Astrocyte of the spinal cord (primary cell): ENCODE results near the gene SH3BP2.

Experiments used
- DNase-seq: peaks from one replicate; pipeline ENCODE4 v3.0.0; 2011; ENCODE audit warnings: low read depth, low spot score
- H3K4me3 ChIP-seq: 2 replicates; pipeline ENCODE4 v1.5.1; 2011; ENCODE audit warnings: low read depth, mild to moderate bottlenecking, low read length, moderate library complexity
- CTCF ChIP-seq: IDR thresholded peaks from 2 replicates; pipeline ENCODE4 v1.5.1; 2012; ENCODE audit warnings: low read depth, mild to moderate bottlenecking, low read length, inconsistent platforms
- in situ Hi-C: cut with HindIII; loops from 2 replicates; pipeline ENCODE4 v1.10.0; 2017; ENCODE audit warnings: low sequenced_read_pairs

Gene SH3BP2

GRCh38 chr4:2827071-2827873 lies 34.4 kb downstream of the SH3BP2 start:
- in situ Hi-C loops = no loop called here
- no peak overlapping the region for H3K4me3 ChIP-seq
- DNase-seq = no peak
- TF ChIP-seq CTCF = no peak

DNA sequence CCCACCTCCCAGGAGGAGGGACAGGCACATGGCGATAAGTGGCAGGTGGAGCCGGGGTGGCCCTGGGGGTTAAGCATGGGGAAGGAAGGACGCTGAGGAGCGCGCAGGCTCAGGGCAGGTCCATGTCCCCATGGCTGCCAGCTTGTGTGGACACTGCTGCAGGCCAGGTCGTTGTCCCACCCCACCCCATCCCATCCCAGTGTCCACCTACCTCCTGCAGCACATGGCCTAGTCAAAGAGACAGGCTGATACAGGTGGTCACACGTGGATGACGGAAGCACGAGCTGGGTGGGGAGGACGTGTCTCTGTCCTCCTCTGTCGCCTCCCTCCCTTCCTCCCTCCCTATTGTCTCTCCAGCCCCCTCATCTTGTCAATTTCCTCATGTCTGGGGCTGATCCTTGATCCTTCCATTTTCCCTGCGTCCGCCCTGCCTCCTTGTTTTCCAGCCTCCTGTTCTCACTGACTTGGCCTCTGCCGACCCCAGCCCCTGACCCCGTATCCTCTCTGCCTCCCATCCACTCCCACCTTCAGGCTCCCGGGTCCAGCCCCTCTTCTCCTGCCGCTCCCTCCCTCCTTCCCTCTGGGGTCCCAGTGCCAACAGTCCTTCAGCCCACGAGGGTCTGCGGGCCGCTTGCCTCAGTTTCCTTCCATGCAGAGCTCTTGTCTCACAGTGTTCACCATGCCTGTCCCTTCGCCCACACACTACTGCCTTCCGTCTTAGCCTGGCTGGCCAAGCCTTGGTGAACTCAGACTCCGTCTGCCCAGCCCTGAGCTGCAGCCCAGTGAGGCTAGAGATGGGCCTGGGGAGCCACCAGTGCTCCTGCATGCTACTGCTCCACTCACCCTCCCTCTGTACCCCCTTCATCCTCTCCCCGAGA lies 35.2 kb downstream of the SH3BP2 start:
- in situ Hi-C loops = no loop called here
- TF ChIP-seq CTCF = no peak
- DNase-seq = no peak
- H3K4me3 ChIP-seq = no peak overlapping the region

DNA sequence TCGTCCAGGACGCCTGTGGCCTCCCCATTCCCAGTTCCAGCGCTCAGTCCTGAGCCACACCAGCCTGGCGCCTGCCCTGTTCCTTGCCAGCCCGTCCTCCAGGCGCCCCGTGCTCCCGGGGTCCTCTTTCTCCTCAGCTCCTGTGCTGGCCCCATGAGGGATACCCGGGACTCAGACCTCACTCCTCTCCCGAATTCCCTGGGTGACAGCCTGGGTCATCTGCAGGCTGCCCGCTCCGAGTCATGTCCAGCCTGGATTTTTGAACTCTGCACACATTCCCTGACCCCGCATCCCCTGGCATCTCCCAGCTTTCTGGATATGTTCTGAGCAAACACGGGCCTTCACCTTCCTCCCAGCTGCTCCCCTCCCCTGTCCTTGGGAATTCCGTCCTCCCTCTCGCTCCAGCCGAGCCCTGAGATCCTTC lies 35.9 kb downstream of the SH3BP2 start:
- DNase-seq = no peak
- no peak for TF ChIP-seq CTCF
- no peak overlapping the region for H3K4me3 ChIP-seq
- in situ Hi-C loops = no loop called here

DNA sequence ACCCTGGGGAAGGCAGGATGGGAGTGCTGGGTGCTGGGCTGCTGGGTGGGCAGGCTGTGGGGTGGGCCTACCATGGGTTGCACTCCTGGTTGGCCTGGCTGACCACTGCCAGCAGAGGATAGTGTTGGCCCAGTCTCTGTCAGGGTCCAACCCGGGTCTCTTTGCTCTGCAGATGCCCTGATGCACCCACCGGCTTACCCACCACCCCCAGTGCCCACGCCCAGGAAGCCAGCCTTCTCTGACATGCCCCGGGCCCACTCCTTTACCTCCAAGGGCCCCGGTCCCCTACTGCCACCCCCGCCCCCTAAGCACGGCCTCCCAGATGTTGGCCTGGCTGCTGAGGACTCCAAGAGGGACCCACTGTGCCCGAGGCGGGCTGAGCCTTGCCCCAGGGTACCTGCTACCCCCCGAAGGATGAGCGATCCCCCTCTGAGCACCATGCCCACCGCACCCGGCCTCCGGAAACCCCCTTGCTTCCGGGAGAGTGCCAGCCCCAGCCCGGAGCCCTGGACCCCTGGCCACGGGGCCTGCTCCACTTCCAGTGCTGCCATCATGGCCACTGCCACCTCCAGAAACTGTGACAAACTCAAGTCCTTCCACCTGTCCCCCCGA lies 36.5 kb downstream of the SH3BP2 start:
- in situ Hi-C loops = no loop called here
- no peak for TF ChIP-seq CTCF
- no peak overlapping the region for H3K4me3 ChIP-seq
- no peak for DNase-seq

- DNase-seq = no peak
- TF ChIP-seq CTCF = no peak
- no peak overlapping the region for H3K4me3 ChIP-seq
These were observed 37.1 kb downstream of the SH3BP2 start for GRCh38 chr4:2829933-2830451.

More at GRCh38 chr4:2829933-2830451, 37.1 kb downstream of the SH3BP2 start:
- in situ Hi-C loops = no loop called here
